ENCODE measurements around the gene UBE2H.

The UBE2H gene

DNA sequence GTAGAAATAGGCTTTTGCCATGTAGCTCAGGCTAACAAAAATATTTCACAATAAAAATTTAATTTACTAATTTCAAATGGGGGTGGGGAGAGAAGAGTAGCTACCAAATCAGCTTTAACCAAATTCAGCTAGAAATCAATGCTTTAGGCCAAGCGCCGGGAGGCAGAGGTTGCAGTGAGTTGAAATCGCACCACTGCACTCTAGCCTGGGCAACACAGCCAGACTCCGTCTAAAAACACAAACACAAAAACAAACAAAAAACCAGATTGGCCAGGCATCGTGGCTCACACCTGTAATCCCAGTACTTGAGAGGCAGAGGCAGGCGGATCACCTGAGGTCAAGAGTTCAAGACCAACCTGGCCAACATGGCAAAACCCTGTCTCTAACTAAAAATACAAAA is 9.4 kb downstream of the UBE2H start:
- Histone ChIP-seq H3K27ac (replicated peaks) (no peak overlapping the region), H3K4me3 (replicated peaks; ENCODE audit: insufficient read depth, low read length) (no peak overlapping the region), H3K27me3 (ENCODE audit: insufficient read depth, poor library complexity, severe bottlenecking) (no peaks in the 10 kb centered on the region)
- TF ChIP-seq CTCF (IDR thresholded peaks at IDR 0.05; ENCODE audit: insufficient read depth, low read length), result no peak
- DNase-seq (ENCODE audit: low read depth in 1 of 2, low spot score in 1 of 2), result no peak

- no peak for DNase-seq (ENCODE audit: low read depth in 1 of 2, low spot score in 1 of 2)
- H3K4me3 ChIP-seq (replicated peaks; ENCODE audit: insufficient read depth, low read length), result no peak overlapping the region
These were observed 12.4 kb downstream of the UBE2H start for GRCh38 chr7:129940329-129940728.

DNA sequence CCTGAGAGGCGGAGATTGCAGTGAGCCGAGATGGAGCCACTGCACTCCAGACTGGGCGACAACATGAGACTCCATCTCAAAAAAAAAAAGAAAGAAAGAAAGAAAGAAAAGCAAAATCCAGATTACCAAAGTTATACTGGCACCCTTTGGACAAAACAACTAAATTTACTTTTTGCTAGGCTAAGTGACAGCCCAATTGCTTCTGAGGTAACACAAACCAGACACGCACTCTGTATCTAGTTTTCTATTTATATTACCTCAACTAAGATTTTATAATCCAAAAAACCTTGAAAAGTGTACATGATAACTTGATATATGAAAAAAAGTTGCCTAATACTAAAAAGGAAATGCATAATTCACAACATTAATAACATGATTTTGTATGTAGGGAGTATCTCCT is 12.9 kb downstream of the UBE2H start:
- no peak for DNase-seq (ENCODE audit: low read depth in 1 of 2, low spot score in 1 of 2)
- no peak overlapping the region for H3K27ac ChIP-seq (replicated peaks)
- no peaks in the 10 kb centered on the region for H3K27me3 ChIP-seq (ENCODE audit: insufficient read depth, poor library complexity, severe bottlenecking)
- no peak overlapping the region for H3K4me3 ChIP-seq (replicated peaks; ENCODE audit: insufficient read depth, low read length)
- TF ChIP-seq GABPA (IDR thresholded peaks at IDR 0.05; ENCODE audit: low read depth) (no peak), POLR2AphosphoS5 (IDR thresholded peaks at IDR 0.05; ENCODE audit: low read depth) (no peak), CTCF (IDR thresholded peaks at IDR 0.05; ENCODE audit: insufficient read depth, low read length) (no peak), SPI1 (IDR thresholded peaks at IDR 0.05; ENCODE audit: borderline replicate concordance, low read depth) (no peak)
- TF ChIP-seq, protein P1, sequence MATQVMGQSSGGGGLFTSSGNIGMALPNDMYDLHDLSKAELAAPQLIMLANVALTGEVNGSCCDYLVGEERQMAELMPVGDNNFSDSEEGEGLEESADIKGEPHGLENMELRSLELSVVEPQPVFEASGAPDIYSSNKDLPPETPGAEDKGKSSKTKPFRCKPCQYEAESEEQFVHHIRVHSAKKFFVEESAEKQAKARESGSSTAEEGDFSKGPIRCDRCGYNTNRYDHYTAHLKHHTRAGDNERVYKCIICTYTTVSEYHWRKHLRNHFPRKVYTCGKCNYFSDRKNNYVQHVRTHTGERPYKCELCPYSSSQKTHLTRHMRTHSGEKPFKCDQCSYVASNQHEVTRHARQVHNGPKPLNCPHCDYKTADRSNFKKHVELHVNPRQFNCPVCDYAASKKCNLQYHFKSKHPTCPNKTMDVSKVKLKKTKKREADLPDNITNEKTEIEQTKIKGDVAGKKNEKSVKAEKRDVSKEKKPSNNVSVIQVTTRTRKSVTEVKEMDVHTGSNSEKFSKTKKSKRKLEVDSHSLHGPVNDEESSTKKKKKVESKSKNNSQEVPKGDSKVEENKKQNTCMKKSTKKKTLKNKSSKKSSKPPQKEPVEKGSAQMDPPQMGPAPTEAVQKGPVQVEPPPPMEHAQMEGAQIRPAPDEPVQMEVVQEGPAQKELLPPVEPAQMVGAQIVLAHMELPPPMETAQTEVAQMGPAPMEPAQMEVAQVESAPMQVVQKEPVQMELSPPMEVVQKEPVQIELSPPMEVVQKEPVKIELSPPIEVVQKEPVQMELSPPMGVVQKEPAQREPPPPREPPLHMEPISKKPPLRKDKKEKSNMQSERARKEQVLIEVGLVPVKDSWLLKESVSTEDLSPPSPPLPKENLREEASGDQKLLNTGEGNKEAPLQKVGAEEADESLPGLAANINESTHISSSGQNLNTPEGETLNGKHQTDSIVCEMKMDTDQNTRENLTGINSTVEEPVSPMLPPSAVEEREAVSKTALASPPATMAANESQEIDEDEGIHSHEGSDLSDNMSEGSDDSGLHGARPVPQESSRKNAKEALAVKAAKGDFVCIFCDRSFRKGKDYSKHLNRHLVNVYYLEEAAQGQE (IDR thresholded peaks at IDR 0.05; ENCODE audit: insufficient replicate concordance, low read depth), result no peak

More at GRCh38 chr7:129940329-129940728, 12.4 kb downstream of the UBE2H start:
- Histone ChIP-seq H3K27me3 (ENCODE audit: insufficient read depth, poor library complexity, severe bottlenecking) (no peaks in the 10 kb centered on the region), H3K27ac (replicated peaks) (no peak overlapping the region)
- TF ChIP-seq GABPA (IDR thresholded peaks at IDR 0.05; ENCODE audit: low read depth) (no peak), POLR2AphosphoS5 (IDR thresholded peaks at IDR 0.05; ENCODE audit: low read depth) (no peak), SPI1 (IDR thresholded peaks at IDR 0.05; ENCODE audit: borderline replicate concordance, low read depth) (no peak), CTCF (IDR thresholded peaks at IDR 0.05; ENCODE audit: insufficient read depth, low read length) (no peak)
- TF ChIP-seq, protein P1 (IDR thresholded peaks at IDR 0.05; ENCODE audit: insufficient replicate concordance, low read depth), result no peak

- Histone ChIP-seq H3K27ac (replicated peaks) (no peak overlapping the region), H3K4me3 (replicated peaks; ENCODE audit: insufficient read depth, low read length) (no peak overlapping the region), H3K27me3 (ENCODE audit: insufficient read depth, poor library complexity, severe bottlenecking) (no peaks in the 10 kb centered on the region)
- TF ChIP-seq, protein P1 (IDR thresholded peaks at IDR 0.05; ENCODE audit: insufficient replicate concordance, low read depth), result no peak
- no peak for TF ChIP-seq SPI1 (IDR thresholded peaks at IDR 0.05; ENCODE audit: borderline replicate concordance, low read depth)
- TF ChIP-seq POLR2AphosphoS5 (IDR thresholded peaks at IDR 0.05; ENCODE audit: low read depth), result no peak
- no peak for TF ChIP-seq CTCF (IDR thresholded peaks at IDR 0.05; ENCODE audit: insufficient read depth, low read length)
- TF ChIP-seq GABPA (IDR thresholded peaks at IDR 0.05; ENCODE audit: low read depth), result no peak
- no peak for DNase-seq (ENCODE audit: low read depth in 1 of 2, low spot score in 1 of 2)
These were observed 19.1 kb downstream of the UBE2H start for GRCh38 chr7:129933627-129934026.
